Neural cell (in vitro differentiated cells): Measurements from ENCODE around the gene NTF3. TPM values are rescaled to one million over a fixed set of nuclear protein-coding genes. Genes with fewer than 3 reads are reported as not detected.

Experiments used
- H2AFZ ChIP-seq: fragments of 200-600, 300-800 bp; sonication (generic), shearing (Covaris generic); 2 replicates; pipeline ENCODE4 v1.6.0; 2014; ENCODE audit warnings: low read depth, mild to moderate bottlenecking, antibody characterized with exemption, low read length, moderate library complexity
- H3F3A ChIP-seq: fragments of 200-600 bp; shearing (Covaris generic); 2 replicates; pipeline ENCODE4 v1.6.1; 2016; ENCODE audit warnings: mild to moderate bottlenecking, moderate library complexity, mixed read lengths, antibody characterized with exemption, low read length; ENCODE audit not compliant: insufficient read depth, poor library complexity, severe bottlenecking
- H3K27ac ChIP-seq: fragments of 200-600, 300-800 bp; sonication (generic), shearing (Covaris generic); 2 replicates; pipeline ENCODE4 v1.5.1; 2014; ENCODE audit warnings: mild to moderate bottlenecking, low read length, moderate library complexity
- H3K27me3 ChIP-seq: fragments of 300-800, 200-600 bp; sonication (generic), shearing (Covaris generic); 2 replicates; pipeline ENCODE4 v1.6.0; 2014; ENCODE audit warnings: mild to moderate bottlenecking, low read depth, low read length, moderate library complexity; ENCODE audit not compliant: insufficient read depth
- H3K36me3 ChIP-seq: fragments of 300-800, 200-600 bp; sonication (generic), shearing (Covaris generic); 2 replicates; pipeline ENCODE4 v1.5.1; 2014; ENCODE audit warnings: mild to moderate bottlenecking, antibody characterized with exemption, low read length, moderate library complexity; ENCODE audit not compliant: insufficient read depth
- H3K4me2 ChIP-seq: fragments of 300-800, 200-600 bp; sonication (generic), shearing (Covaris generic); 2 replicates; pipeline ENCODE4 v1.6.0; 2014; ENCODE audit warnings: mild to moderate bottlenecking, low read length
- H3K4me3 ChIP-seq: fragments of 300-800, 200-600 bp; sonication (generic), shearing (Covaris generic); 2 replicates; pipeline ENCODE4 v1.5.1; 2014; ENCODE audit warnings: mild to moderate bottlenecking, low read length, moderate library complexity
- H3K79me2 ChIP-seq: fragments of 200-600 bp; shearing (Covaris generic); replicated peaks from 2 replicates; pipeline ENCODE4 v1.6.0; 2014; ENCODE audit warnings: mild to moderate bottlenecking, low read length, moderate library complexity; ENCODE audit not compliant: insufficient read depth
- H3K9ac ChIP-seq: fragments of 300-800, 200-600 bp; sonication (generic), shearing (Covaris generic); 2 replicates; pipeline ENCODE4 v1.6.1; 2016; ENCODE audit warnings: mild to moderate bottlenecking, low read length, mixed read lengths
- H3K9me2 ChIP-seq: fragments of 200-600 bp; shearing (Covaris generic); 2 replicates; pipeline ENCODE4 v1.6.1; 2016; ENCODE audit warnings: mild to moderate bottlenecking, low read length, mixed read lengths; ENCODE audit not compliant: insufficient read depth
- H3K9me3 ChIP-seq: fragments of 200-600, 300-800 bp; sonication (generic), shearing (Covaris generic); 2 replicates; pipeline ENCODE4 v1.6.1; 2016; ENCODE audit warnings: mild to moderate bottlenecking, mixed run types, low read length, moderate library complexity, mixed read lengths
- H4K20me1 ChIP-seq: fragments of 200-600 bp; shearing (Covaris generic); 2 replicates; pipeline ENCODE4 v1.6.1; 2016; ENCODE audit warnings: mild to moderate bottlenecking, mixed run types; ENCODE audit not compliant: insufficient read depth
- EP300 ChIP-seq: fragments of 450-650 bp; conservative IDR thresholded peaks from 2 replicates; pipeline ENCODE4 v1.6.1; 2014; ENCODE audit warnings: antibody characterized with exemption, mild to moderate bottlenecking, moderate library complexity; ENCODE audit not compliant: poor library complexity, severe bottlenecking
- EZH2 ChIP-seq: fragments of 200-600, 300-800 bp; shearing (Covaris generic), sonication (generic); IDR thresholded peaks from 2 replicates; pipeline ENCODE4 v1.6.1; 2014; ENCODE audit warnings: antibody characterized with exemption, low read length, borderline replicate concordance, mild to moderate bottlenecking; ENCODE audit not compliant: insufficient read depth, poor library complexity, severe bottlenecking
- MXI1 ChIP-seq: fragments of 450-650 bp; conservative IDR thresholded peaks from 2 replicates; pipeline ENCODE4 v1.6.1; 2014; ENCODE audit warnings: antibody characterized with exemption, mild to moderate bottlenecking; ENCODE audit not compliant: poor library complexity, severe bottlenecking
- POLR2AphosphoS5 ChIP-seq: IDR thresholded peaks from 2 replicates; pipeline ENCODE4 v1.6.1; 2012
- RAD21 ChIP-seq: fragments of 450-650 bp; conservative IDR thresholded peaks from 2 replicates; pipeline ENCODE4 v1.6.1; 2014; ENCODE audit warnings: antibody characterized with exemption, mild to moderate bottlenecking, moderate library complexity
- SMC3 ChIP-seq: fragments of 450-650 bp; conservative IDR thresholded peaks from 2 replicates; pipeline ENCODE4 v1.6.1; 2014; ENCODE audit warnings: antibody characterized with exemption, mild to moderate bottlenecking, moderate library complexity; ENCODE audit not compliant: poor library complexity
- TAF1 ChIP-seq: IDR thresholded peaks from 2 replicates; pipeline ENCODE4 v1.6.1; 2012; ENCODE audit warnings: low read depth
- polyA plus RNA-seq: library from polyadenylated mRNA; depleted of rRNA; stranded (reverse); fragments of >200 nt; gene quantifications from 2 replicates; pipeline ENCODE4 v1.2.3, GENCODE V29; 2014
- TF ChIP-seq, protein P1 (sequence below): IDR thresholded peaks from 2 replicates; pipeline ENCODE4 v1.6.1; 2012; ENCODE audit warnings: borderline replicate concordance
- TF ChIP-seq, protein P2 (sequence below): fragments of 450-650 bp; IDR thresholded peaks from 2 replicates; pipeline ENCODE4 v1.5.1; 2014; ENCODE audit warnings: antibody characterized with exemption, mild to moderate bottlenecking, moderate library complexity; ENCODE audit not compliant: poor library complexity, severe bottlenecking

The NTF3 gene
- polyA plus RNA-seq, 1 donor from 2014 or later: not detected

DNA sequence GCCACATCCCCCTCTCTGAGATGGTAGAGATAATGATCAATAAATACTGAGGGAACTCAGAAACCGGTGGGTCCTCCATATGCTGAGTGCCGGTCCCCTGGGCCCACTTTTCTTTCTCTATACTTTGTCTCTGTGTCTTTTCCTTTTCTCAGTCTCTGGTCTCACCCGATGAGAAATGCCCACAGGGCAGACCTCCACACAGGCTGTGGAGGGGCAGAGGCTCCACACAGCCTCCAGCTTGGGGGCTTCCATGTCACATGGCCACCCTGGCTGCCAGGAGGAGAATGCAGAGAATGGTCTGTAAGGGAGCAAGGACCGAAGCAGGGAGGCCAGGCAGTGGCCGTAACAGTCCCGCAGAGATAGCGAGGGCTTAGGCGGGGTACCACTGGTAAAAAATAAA, 105.9 kb downstream of the NTF3 start:
- H3K4me3 ChIP-seq: no peak overlapping the region
- TF ChIP-seq, protein P1, sequence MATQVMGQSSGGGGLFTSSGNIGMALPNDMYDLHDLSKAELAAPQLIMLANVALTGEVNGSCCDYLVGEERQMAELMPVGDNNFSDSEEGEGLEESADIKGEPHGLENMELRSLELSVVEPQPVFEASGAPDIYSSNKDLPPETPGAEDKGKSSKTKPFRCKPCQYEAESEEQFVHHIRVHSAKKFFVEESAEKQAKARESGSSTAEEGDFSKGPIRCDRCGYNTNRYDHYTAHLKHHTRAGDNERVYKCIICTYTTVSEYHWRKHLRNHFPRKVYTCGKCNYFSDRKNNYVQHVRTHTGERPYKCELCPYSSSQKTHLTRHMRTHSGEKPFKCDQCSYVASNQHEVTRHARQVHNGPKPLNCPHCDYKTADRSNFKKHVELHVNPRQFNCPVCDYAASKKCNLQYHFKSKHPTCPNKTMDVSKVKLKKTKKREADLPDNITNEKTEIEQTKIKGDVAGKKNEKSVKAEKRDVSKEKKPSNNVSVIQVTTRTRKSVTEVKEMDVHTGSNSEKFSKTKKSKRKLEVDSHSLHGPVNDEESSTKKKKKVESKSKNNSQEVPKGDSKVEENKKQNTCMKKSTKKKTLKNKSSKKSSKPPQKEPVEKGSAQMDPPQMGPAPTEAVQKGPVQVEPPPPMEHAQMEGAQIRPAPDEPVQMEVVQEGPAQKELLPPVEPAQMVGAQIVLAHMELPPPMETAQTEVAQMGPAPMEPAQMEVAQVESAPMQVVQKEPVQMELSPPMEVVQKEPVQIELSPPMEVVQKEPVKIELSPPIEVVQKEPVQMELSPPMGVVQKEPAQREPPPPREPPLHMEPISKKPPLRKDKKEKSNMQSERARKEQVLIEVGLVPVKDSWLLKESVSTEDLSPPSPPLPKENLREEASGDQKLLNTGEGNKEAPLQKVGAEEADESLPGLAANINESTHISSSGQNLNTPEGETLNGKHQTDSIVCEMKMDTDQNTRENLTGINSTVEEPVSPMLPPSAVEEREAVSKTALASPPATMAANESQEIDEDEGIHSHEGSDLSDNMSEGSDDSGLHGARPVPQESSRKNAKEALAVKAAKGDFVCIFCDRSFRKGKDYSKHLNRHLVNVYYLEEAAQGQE: no peak
- TF ChIP-seq POLR2AphosphoS5 (no peak), SMC3 (no peak), EP300 (no peak), TAF1 (no peak), EZH2 (no peak), RAD21 (no peak), MXI1 (no peak)
- TF ChIP-seq, protein P2, sequence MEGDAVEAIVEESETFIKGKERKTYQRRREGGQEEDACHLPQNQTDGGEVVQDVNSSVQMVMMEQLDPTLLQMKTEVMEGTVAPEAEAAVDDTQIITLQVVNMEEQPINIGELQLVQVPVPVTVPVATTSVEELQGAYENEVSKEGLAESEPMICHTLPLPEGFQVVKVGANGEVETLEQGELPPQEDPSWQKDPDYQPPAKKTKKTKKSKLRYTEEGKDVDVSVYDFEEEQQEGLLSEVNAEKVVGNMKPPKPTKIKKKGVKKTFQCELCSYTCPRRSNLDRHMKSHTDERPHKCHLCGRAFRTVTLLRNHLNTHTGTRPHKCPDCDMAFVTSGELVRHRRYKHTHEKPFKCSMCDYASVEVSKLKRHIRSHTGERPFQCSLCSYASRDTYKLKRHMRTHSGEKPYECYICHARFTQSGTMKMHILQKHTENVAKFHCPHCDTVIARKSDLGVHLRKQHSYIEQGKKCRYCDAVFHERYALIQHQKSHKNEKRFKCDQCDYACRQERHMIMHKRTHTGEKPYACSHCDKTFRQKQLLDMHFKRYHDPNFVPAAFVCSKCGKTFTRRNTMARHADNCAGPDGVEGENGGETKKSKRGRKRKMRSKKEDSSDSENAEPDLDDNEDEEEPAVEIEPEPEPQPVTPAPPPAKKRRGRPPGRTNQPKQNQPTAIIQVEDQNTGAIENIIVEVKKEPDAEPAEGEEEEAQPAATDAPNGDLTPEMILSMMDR: no peak
- no peaks in the 10 kb centered on the region for H3K79me2 ChIP-seq
- H3K9me2 ChIP-seq: no peaks in the 10 kb centered on the region
- no peak overlapping the region for H3K9ac ChIP-seq
- H2AFZ ChIP-seq: no peak overlapping the region
- H3K36me3 ChIP-seq: no peaks in the 10 kb centered on the region
- H3K9me3 ChIP-seq: peaks cover 6% of the 10 kb centered on the region
- no peaks in the 10 kb centered on the region for H3F3A ChIP-seq
- H4K20me1 ChIP-seq: no peaks in the 10 kb centered on the region
- H3K27ac ChIP-seq: no peak overlapping the region
- no peak overlapping the region for H3K4me2 ChIP-seq
- H3K27me3 ChIP-seq: no peaks in the 10 kb centered on the region
